Heart left ventricle (tissue), 16 donors: ENCODE data around the gene VPS18. TPM values are rescaled to one million over a fixed set of nuclear protein-coding genes. Genes with fewer than 3 reads are reported as not detected.

Experiments used
- ATAC-seq, 4 donors: fragments of 200-7000 bp; cut with Tn5 transposase; one replicate each; pipeline ENCODE4 v1.9.1; 2020 to 2022; ENCODE audit warnings: moderate library complexity in 4 of 4, mild to moderate bottlenecking in 3 of 4, moderate number of reproducible peaks in 1 of 4
- DNase-seq, 5 donors: peaks; one replicate each; pipeline ENCODE4 v3.0.0-alpha.2; 2020
- H3K27ac ChIP-seq, 12 donors: fragments of 200-600 bp; sonication (generic) in 4 of 12; one replicate each; pipeline versions ENCODE4 v1.5.0 to v1.8.0; 2016 to 2022; ENCODE audit warnings: mild to moderate bottlenecking in 2 of 12
- H3K27me3 ChIP-seq, 9 donors: fragments of 200-600 bp; sonication (generic) in 2 of 9; one replicate each; pipeline versions ENCODE4 v1.5.1 to v1.8.0; 2016 to 2022; ENCODE audit warnings: mild to moderate bottlenecking in 3 of 9
- H3K36me3 ChIP-seq, 9 donors: fragments of 200-600 bp; sonication (generic) in 2 of 9; one replicate each; pipeline versions ENCODE4 v1.5.0 to v1.8.0; 2018 to 2022; ENCODE audit warnings: mild to moderate bottlenecking in 2 of 9
- H3K4me1 ChIP-seq, 12 donors: fragments of 200-600 bp; sonication (generic) in 4 of 12; one replicate each; pipeline versions ENCODE4 v1.5.0 to v1.8.0; 2016 to 2022; ENCODE audit warnings: mild to moderate bottlenecking in 3 of 12
- H3K4me3 ChIP-seq, 12 donors: fragments of 200-600 bp; sonication (generic) in 4 of 12; one replicate each; pipeline versions ENCODE4 v1.5.0 to v1.8.0; 2017 to 2022; ENCODE audit warnings: mild to moderate bottlenecking in 9 of 12, moderate library complexity in 4 of 12
- H3K9me3 ChIP-seq, 12 donors: fragments of 200-600 bp; sonication (generic) in 4 of 12; one replicate each; pipeline versions ENCODE4 v1.5.0 to v1.8.0; 2016 to 2022; ENCODE audit warnings: mild to moderate bottlenecking in 1 of 12
- CTCF ChIP-seq, 12 donors: fragments of 200-600 bp; sonication (generic) in 4 of 12; IDR thresholded peaks; one replicate each; pipeline versions ENCODE4 v1.5.0 to v1.8.0; 2018 to 2022; ENCODE audit warnings: antibody characterized with exemption in 12 of 12, mild to moderate bottlenecking in 5 of 12
- POLR2A ChIP-seq, 2 donors: fragments of 450-650 bp; IDR thresholded peaks; one replicate each; pipeline ENCODE4 v1.6.1; 2017; ENCODE audit warnings: antibody characterized with exemption in 2 of 2, mild to moderate bottlenecking in 2 of 2, moderate library complexity in 2 of 2
- WGBS, 4 donors: extraction: QIAGEN DNeasy Blood & Tissue Kit in 2 of 4; methylation state at CpG; one replicate each; pipeline versions ENCODE4 v1.1.5 to v1.1.7; 2013 to 2018; 5-methylcytosine and 5-hydroxymethylcytosine counted together
- intact Hi-C, 10 donors: fragments of 100-400 bp; cut with DNase I; formaldehyde crosslinking; loops; one replicate each; pipeline versions ENCODE4 v1.11.1 to v1.14.2; 2022
- polyA plus RNA-seq, 2 donors: library from polyadenylated mRNA; stranded (reverse); fragments of 200-250 nt; gene quantifications; one replicate each; pipeline ENCODE4 v1.2.3, GENCODE V29; 2013
- total RNA-seq, 9 donors: library from RNA; depleted of rRNA in 2 of 9; stranded (reverse); fragments of >200 nt in 2 of 9; fragmentation: NEBNext Ultra II Directional in 3 of 9; extraction: Animal tissue kit (Norgen Biotek cat#: 25700) in 3 of 9; gene quantifications; one replicate each; pipeline versions ENCODE4 v1.1.0 to v1.2.4, GENCODE V29; 2016 to 2023
- donor health status: ischemic (EF 13 %, LVEDD 7.1; RV severe dilation, severe dysfunction).
- donor health status: healthy with polysubstance abuse.
- donor health status: DM: no; HTN: yes; CAD: no.
- donor health status: DM: no; HTN: no; CAD: no.
- donor health status: ischemic (EF 25% LVEDD 6.9; RV normal size, moderate dysfunction).
- donor health status: ischemic (EF 25% LVEDD 5.7; RV mildly dilated, moderate dysfunction).
- donor health status: healthy.
- donor health status: DM: yes; HTN: yes; CAD: no.
- donor health status: ischemic (EF 35%, LVEDD 5.7; RV mildly dilated, moderate dysfunction).
- donor health status: nonischemic (EF 11% LVEDD 7.7; RV severe dilation, severe dysfunction).
- donor health status: DM: yes; HTN: yes; CAD: no.
- donor health status: PGD.
- donor health status: ischemic (EF 29% LVEDD 5.4; RV normal size, mild dysfunction).
- donor health status: nonischemic (EF 23%, LVEDD 6.1; RV moderate dilation, normal function).

Gene VPS18
- total and polyA plus RNA-seq, 11 donors = 14.7 to 29.2 (median 21.3) TPM

- peaks cover 0 to 59% (median 19%) of the 10 kb centered on the region in 12 donors for H3K4me1 ChIP-seq
- no peak overlapping the region for H3K4me3 ChIP-seq
- no peaks in the 10 kb centered on the region for H3K36me3 ChIP-seq
- H3K27ac ChIP-seq = peak overlapping the region in 1 of 12 donors; percentile 90
- intact Hi-C loops = loop anchor here in 1 of 10 donors (2.0 kb wide), 1 partner anchor 15 kb away; the partner anchor contains the start of gene DLL4
- ATAC-seq = no peak
- no peak for TF ChIP-seq POLR2A (IDR thresholded peaks at IDR 0.05)
- no peak for TF ChIP-seq CTCF (IDR thresholded peaks at IDR 0.05)
- no peaks in the 10 kb centered on the region for H3K27me3 ChIP-seq
- no peak for DNase-seq
- H3K9me3 ChIP-seq = no peaks in the 10 kb centered on the region
- WGBS, 4 donors = 92 to 97% (median 94%) methylated on average over 12 of the region's 12 CpGs
Measured at GRCh38 chr15:40914013-40914412, 19.8 kb downstream of the VPS18 start.

- WGBS, 4 donors = 81 to 83% (median 82%) methylated on average over 8 of the region's 8 CpGs
- Histone ChIP-seq H3K4me1 (peaks cover 0 to 59% (median 16%) of the 10 kb centered on the region in 12 donors), H3K9me3 (no peaks in the 10 kb centered on the region), H3K27me3 (no peaks in the 10 kb centered on the region), H3K27ac (peak overlapping the region in 9 of 12 donors; percentile 7 to 90 (median 62)), H3K4me3 (no peak overlapping the region), H3K36me3 (no peaks in the 10 kb centered on the region)
- ATAC-seq (no peak), DNase-seq (no peak)
- TF ChIP-seq CTCF (IDR thresholded peaks at IDR 0.05) = no peak
- TF ChIP-seq POLR2A (IDR thresholded peaks at IDR 0.05) = no peak
- intact Hi-C loops = loop anchor here in 1 of 10 donors (2.0 kb wide), 1 partner anchor 14 kb away; the partner anchor contains the start of gene DLL4
Measured at GRCh38 chr15:40914486-40914885, 20.2 kb downstream of the VPS18 start.

- no peak overlapping the region for H3K4me3 ChIP-seq
- DNase-seq (no peak), ATAC-seq (peak in 1 of 4 donors; percentile 42)
- H3K27me3 ChIP-seq = no peaks in the 10 kb centered on the region
- TF ChIP-seq POLR2A (IDR thresholded peaks at IDR 0.05) (no peak), CTCF (IDR thresholded peaks at IDR 0.05) (no peak)
- no peaks in the 10 kb centered on the region for H3K9me3 ChIP-seq
- WGBS, 4 donors = 54 to 77% (median 63%) methylated on average over 10 to 12 of the region's 12 CpGs
- no peaks in the 10 kb centered on the region for H3K36me3 ChIP-seq
- peak overlapping the region in 9 of 12 donors; percentile 19 to 90 (median 67) for H3K27ac ChIP-seq
- H3K4me1 ChIP-seq = peaks cover 0 to 54% (median 13%) of the 10 kb centered on the region in 12 donors
- intact Hi-C loops = loop anchor here in 1 of 10 donors (2.0 kb wide), 1 partner anchor 14 kb away; the partner anchor contains the start of gene DLL4
Measured at GRCh38 chr15:40915116-40915661, 20.9 kb downstream of the VPS18 start.

GRCh38 chr15:40915679-40916078 lies 21.4 kb downstream of the VPS18 start:
- Histone ChIP-seq H3K36me3 (no peaks in the 10 kb centered on the region), H3K27ac (peak overlapping the region in 9 of 12 donors; percentile 19 to 90 (median 67)), H3K4me3 (no peak overlapping the region), H3K9me3 (no peaks in the 10 kb centered on the region), H3K4me1 (peaks cover 0 to 50% (median 13%) of the 10 kb centered on the region in 12 donors), H3K27me3 (no peaks in the 10 kb centered on the region)
- ATAC-seq (no peak), DNase-seq (no peak)
- WGBS, 4 donors = 20 to 70% (median 62%) methylated on average over 1 to 6 of the region's 6 CpGs; no CpG with 5 or more reads in 1 of the 4 donors
- intact Hi-C loops = loop anchor here in 1 of 10 donors (2.0 kb wide), 1 partner anchor 13 kb away; the partner anchor contains the start of gene DLL4
- no peak for TF ChIP-seq POLR2A (IDR thresholded peaks at IDR 0.05)
- TF ChIP-seq CTCF (IDR thresholded peaks at IDR 0.05) = no peak
